ENCODE measurements around the gene DIP2A. TPM values are rescaled to one million over a fixed set of nuclear protein-coding genes. Genes with fewer than 3 reads are reported as not detected.

DIP2A gene
- polyA plus RNA-seq, 1 donor from 2014 or later = 45.0 TPM

- no peak overlapping the region for H3K9ac ChIP-seq (ENCODE audit: low read length)
- H3K27ac ChIP-seq (ENCODE audit: low read length) = no peak overlapping the region
Measured at GRCh38 chr21:46606427-46606813, 147.7 kb downstream of the DIP2A start.

GRCh38 chr21:46607636-46608035 is 148.9 kb downstream of the DIP2A start:
- no peaks in the 10 kb centered on the region for H3K36me3 ChIP-seq (ENCODE audit: insufficient read depth, low read length)
- TF ChIP-seq POLR2AphosphoS5 (IDR thresholded peaks at IDR 0.05) (no peak), SMC3 (conservative IDR thresholded peaks at IDR 0.05; ENCODE audit: poor library complexity) (no peak), MXI1 (conservative IDR thresholded peaks at IDR 0.05; ENCODE audit: poor library complexity, severe bottlenecking) (no peak), TAF1 (IDR thresholded peaks at IDR 0.05; ENCODE audit: low read depth) (no peak), EP300 (conservative IDR thresholded peaks at IDR 0.05; ENCODE audit: poor library complexity, severe bottlenecking) (no peak), EZH2 (IDR thresholded peaks at IDR 0.05; ENCODE audit: borderline replicate concordance, insufficient read depth, low read length, poor library complexity, severe bottlenecking) (no peak), RAD21 (conservative IDR thresholded peaks at IDR 0.05) (no peak), REST (IDR thresholded peaks at IDR 0.05; ENCODE audit: borderline replicate concordance) (no peak)

More at GRCh38 chr21:46606427-46606813, 147.7 kb downstream of the DIP2A start:
- Histone ChIP-seq H3K4me2 (ENCODE audit: low read length) (no peak overlapping the region), H4K20me1 (ENCODE audit: insufficient read depth) (no peaks in the 10 kb centered on the region), H3F3A (ENCODE audit: insufficient read depth, low read length, poor library complexity, severe bottlenecking) (no peaks in the 10 kb centered on the region), H3K79me2 (replicated peaks; ENCODE audit: insufficient read depth, low read length) (no peaks in the 10 kb centered on the region), H3K27me3 (ENCODE audit: insufficient read depth, low read depth, low read length) (no peaks in the 10 kb centered on the region), H2AFZ (ENCODE audit: low read depth, low read length) (no peak overlapping the region), H3K36me3 (ENCODE audit: insufficient read depth, low read length) (no peaks in the 10 kb centered on the region), H3K9me3 (ENCODE audit: low read length) (no peaks in the 10 kb centered on the region), H3K4me3 (ENCODE audit: low read length) (no peak overlapping the region), H3K9me2 (ENCODE audit: insufficient read depth, low read length) (no peaks in the 10 kb centered on the region)
- TF ChIP-seq POLR2AphosphoS5 (IDR thresholded peaks at IDR 0.05) = no peak
- TF ChIP-seq CTCF (IDR thresholded peaks at IDR 0.05; ENCODE audit: poor library complexity, severe bottlenecking) = no peak
- TF ChIP-seq EP300 (conservative IDR thresholded peaks at IDR 0.05; ENCODE audit: poor library complexity, severe bottlenecking) = no peak
- TF ChIP-seq EZH2 (IDR thresholded peaks at IDR 0.05; ENCODE audit: borderline replicate concordance, insufficient read depth, low read length, poor library complexity, severe bottlenecking) = no peak
- no peak for TF ChIP-seq RAD21 (conservative IDR thresholded peaks at IDR 0.05)
- TF ChIP-seq REST (IDR thresholded peaks at IDR 0.05; ENCODE audit: borderline replicate concordance) = no peak
- TF ChIP-seq SMC3 (conservative IDR thresholded peaks at IDR 0.05; ENCODE audit: poor library complexity) = no peak
- no peak for TF ChIP-seq MXI1 (conservative IDR thresholded peaks at IDR 0.05; ENCODE audit: poor library complexity, severe bottlenecking)
- TF ChIP-seq TAF1 (IDR thresholded peaks at IDR 0.05; ENCODE audit: low read depth) = no peak

More at GRCh38 chr21:46607636-46608035, 148.9 kb downstream of the DIP2A start:
- no peaks in the 10 kb centered on the region for H3K9me3 ChIP-seq (ENCODE audit: low read length)
- no peaks in the 10 kb centered on the region for H3K79me2 ChIP-seq (replicated peaks; ENCODE audit: insufficient read depth, low read length)
- H3K4me2 ChIP-seq (ENCODE audit: low read length) = no peak overlapping the region
- H4K20me1 ChIP-seq (ENCODE audit: insufficient read depth) = no peaks in the 10 kb centered on the region
- H3K4me3 ChIP-seq (ENCODE audit: low read length) = no peak overlapping the region
- H2AFZ ChIP-seq (ENCODE audit: low read depth, low read length) = no peak overlapping the region
- H3K9ac ChIP-seq (ENCODE audit: low read length) = no peak overlapping the region
- no peaks in the 10 kb centered on the region for H3F3A ChIP-seq (ENCODE audit: insufficient read depth, low read length, poor library complexity, severe bottlenecking)
- no peaks in the 10 kb centered on the region for H3K9me2 ChIP-seq (ENCODE audit: insufficient read depth, low read length)
- no peak overlapping the region for H3K27ac ChIP-seq (ENCODE audit: low read length)
- H3K27me3 ChIP-seq (ENCODE audit: insufficient read depth, low read depth, low read length) = no peaks in the 10 kb centered on the region
